Muscle layer of colon (tissue), 2 donors: ENCODE measurements around the gene AGAP1.

Experiments used
- H3K27ac ChIP-seq: one replicate; pipeline ENCODE4 v1.7.0; 2013; ENCODE audit warnings: low read depth, mild to moderate bottlenecking, low read length, moderate library complexity
- H3K27me3 ChIP-seq, 2 donors: one replicate each; pipeline ENCODE4 v1.7.0; 2013; ENCODE audit warnings: low read length in 2 of 2, mild to moderate bottlenecking in 2 of 2; ENCODE audit not compliant: insufficient read depth in 2 of 2, control insufficient read depth in 1 of 2
- H3K36me3 ChIP-seq: one replicate; pipeline ENCODE4 v1.7.0; 2013; ENCODE audit warnings: mild to moderate bottlenecking, low read length; ENCODE audit not compliant: insufficient read depth
- H3K4me1 ChIP-seq: one replicate; pipeline ENCODE4 v1.7.0; 2013; ENCODE audit warnings: mild to moderate bottlenecking, low read length; ENCODE audit not compliant: insufficient read depth
- H3K4me3 ChIP-seq, 2 donors: one replicate each; pipeline ENCODE4 v1.7.0; 2013; ENCODE audit warnings: low read length in 2 of 2, low read depth in 1 of 2, mild to moderate bottlenecking in 1 of 2, moderate library complexity in 1 of 2
- H3K9ac ChIP-seq: one replicate; pipeline ENCODE4 v1.7.0; 2013; ENCODE audit warnings: low read length
- H3K9me3 ChIP-seq: one replicate; pipeline ENCODE4 v1.7.0; 2013; ENCODE audit warnings: mild to moderate bottlenecking, low read length
- donor health status: abdominal sarcoma.
- donor health status: Adenocarcinoma of cecum.

AGAP1 gene

DNA sequence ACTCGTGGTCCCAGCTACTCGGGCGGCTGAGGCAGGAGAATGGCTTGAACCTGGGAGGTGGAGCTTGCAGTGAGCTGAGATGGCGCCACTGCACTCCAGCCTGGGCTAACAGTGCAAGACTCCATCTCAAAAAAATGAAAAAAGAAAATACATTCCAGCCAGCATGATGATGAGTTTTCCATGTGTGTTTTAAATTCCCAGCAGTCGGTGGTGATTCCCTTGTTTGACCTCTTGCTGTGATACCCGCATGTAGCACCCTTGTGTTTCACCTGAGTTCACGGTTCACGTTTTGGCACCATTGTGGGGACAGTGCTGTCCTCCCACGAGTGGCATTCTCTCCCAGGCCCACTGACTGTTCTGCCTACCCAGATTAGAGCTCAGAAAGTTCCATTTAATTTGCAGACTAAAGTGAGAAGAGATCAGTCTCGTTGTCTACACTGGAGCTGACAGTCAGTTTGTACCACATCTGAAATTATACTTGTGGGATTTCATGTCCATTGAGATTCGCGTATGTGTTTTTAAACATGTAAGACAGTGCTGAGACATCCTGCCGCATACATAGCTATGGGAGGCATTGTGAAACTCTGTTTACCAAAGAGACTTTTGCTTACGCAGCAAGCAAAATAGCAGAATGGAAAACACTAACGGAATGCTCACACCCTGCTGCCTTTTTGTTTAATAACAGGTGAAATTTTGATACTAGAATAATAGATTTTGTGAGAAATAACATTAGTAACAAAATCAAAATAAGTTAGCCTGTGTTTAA lies 517.3 kb downstream of the AGAP1 start:
- no peaks in the 10 kb centered on the region for H3K4me1 ChIP-seq
- H3K36me3 ChIP-seq, result no peaks in the 10 kb centered on the region
- no peak overlapping the region for H3K9ac ChIP-seq
- no peaks in the 10 kb centered on the region for H3K27me3 ChIP-seq
- H3K4me3 ChIP-seq, result no peak overlapping the region
- H3K9me3 ChIP-seq, result no peaks in the 10 kb centered on the region
- no peak overlapping the region for H3K27ac ChIP-seq

DNA sequence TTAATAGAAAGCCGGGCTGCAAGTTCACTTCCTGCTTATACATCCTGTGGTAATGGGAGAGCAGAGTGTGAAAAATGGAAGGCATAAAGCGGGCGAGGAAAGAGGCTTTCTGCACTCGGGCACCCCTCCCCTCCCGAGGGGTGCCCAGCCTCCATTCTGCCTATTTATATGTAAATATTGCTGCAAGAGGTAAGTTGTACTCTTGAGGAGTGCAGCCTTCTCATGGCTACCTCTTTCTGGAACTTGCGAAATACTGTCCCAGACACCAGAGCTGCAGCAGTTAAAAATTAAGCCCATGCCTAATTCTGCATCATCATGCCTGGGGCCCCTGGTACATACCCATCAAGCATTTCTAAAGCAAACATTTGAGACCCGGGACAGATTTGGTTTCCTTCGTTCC lies 518.3 kb downstream of the AGAP1 start:
- Histone ChIP-seq H3K4me3 (no peak overlapping the region), H3K27me3 (no peaks in the 10 kb centered on the region), H3K9ac (no peak overlapping the region), H3K9me3 (no peaks in the 10 kb centered on the region), H3K4me1 (no peaks in the 10 kb centered on the region), H3K36me3 (no peaks in the 10 kb centered on the region), H3K27ac (no peak overlapping the region)

DNA sequence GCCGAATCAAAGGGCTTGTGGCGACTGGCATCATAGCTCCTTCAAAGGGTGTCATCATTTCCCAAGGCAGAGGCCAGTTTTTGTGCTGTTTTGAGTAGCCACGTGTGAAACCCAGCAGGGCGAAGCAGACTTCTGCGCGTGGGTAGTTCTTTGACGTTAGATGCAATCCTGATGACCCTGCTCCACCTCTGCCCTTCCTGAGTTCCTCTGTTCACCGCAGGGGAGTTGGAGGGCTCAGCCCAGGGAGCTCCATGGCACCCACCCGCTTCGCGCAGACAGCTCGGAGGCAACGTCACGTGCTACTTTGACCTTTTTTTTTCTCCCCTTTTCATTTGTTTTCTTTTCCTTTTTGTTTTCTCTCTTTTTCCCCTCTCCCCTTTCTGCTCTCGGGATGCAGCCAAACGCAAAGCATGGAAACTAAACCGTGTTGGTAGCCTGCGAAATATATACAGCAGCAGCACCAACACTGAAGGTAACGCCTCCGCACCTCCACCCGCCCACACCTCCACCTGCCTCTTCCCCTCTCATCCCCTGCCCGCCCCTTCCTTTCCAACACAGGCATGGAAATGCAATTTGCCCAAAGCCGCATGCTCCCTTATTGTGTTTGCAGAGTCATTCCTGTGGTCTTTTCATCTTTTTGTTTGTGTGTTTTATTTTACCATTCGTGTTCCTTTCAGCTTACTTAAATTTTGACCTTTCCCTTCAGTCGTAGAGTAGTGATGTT lies 520.7 kb downstream of the AGAP1 start:
- Histone ChIP-seq H3K4me1 (no peaks in the 10 kb centered on the region), H3K9me3 (no peaks in the 10 kb centered on the region), H3K27ac (no peak overlapping the region), H3K4me3 (no peak overlapping the region), H3K9ac (no peak overlapping the region), H3K27me3 (no peaks in the 10 kb centered on the region), H3K36me3 (no peaks in the 10 kb centered on the region)

DNA sequence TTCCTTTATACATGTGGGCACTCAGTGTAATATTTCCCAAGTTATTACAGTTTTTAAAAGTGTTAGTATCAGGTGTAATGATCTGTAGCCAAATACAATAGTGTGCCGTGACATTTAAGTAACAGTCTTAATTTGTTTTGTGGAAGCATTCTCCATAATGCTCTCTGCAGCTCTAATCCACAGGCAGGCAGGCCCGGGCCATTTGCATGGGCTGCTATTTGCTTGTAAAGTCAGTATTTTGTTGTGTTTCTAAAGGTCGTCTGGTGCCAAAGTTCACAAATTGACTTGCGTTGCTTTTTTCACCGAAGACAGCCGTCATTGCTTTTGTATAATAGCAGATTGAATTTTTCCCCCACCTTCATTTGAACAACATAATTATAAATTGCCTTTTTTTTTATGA lies 521.3 kb downstream of the AGAP1 start:
- no peaks in the 10 kb centered on the region for H3K9me3 ChIP-seq
- H3K27me3 ChIP-seq, result no peaks in the 10 kb centered on the region
- H3K27ac ChIP-seq, result no peak overlapping the region
- H3K36me3 ChIP-seq, result no peaks in the 10 kb centered on the region
- no peaks in the 10 kb centered on the region for H3K4me1 ChIP-seq
- H3K4me3 ChIP-seq, result no peak overlapping the region
- H3K9ac ChIP-seq, result no peak overlapping the region

DNA sequence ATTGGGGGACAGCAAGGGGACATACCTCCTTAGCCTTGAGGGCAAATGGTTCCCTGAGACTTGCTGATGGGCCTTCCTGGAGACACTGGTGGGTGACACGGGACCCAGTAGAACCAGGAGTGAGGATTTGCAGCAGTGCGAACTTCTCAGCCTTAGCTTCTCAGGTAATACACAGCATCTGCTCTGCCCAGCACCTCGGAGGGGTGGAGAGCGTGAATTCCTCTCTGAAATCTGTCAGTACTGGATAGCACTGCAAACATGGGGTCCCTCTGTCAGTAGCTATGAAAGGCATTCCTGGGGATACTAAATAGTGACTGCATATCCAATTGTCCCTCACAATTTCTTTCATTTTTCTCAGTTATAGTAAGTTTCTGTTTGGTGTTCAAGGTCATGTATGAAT lies 522.7 kb downstream of the AGAP1 start:
- H3K36me3 ChIP-seq, result no peaks in the 10 kb centered on the region
- H3K27ac ChIP-seq, result no peak overlapping the region
- H3K4me3 ChIP-seq, result no peak overlapping the region
- H3K9ac ChIP-seq, result no peak overlapping the region
- H3K27me3 ChIP-seq, result no peaks in the 10 kb centered on the region
- no peaks in the 10 kb centered on the region for H3K9me3 ChIP-seq
- no peaks in the 10 kb centered on the region for H3K4me1 ChIP-seq

DNA sequence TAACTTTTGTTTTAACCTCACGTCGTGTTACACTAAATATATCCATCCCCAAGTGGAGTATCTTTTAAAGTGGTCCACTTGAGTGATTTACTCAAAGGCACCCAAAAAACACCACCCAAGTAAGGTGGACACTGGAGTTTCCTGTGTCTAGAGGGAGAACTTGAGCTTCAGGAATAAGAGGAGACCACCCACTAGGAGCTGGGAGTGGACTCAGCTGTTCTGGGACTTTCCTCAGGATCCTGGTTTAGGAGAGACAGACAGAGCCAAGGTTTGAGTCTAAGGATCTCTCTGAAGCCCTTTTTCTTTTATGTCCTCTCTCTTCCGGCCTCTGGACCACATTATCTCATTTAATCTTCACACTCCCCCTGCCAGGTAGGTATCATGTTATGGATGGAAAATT lies 523.6 kb downstream of the AGAP1 start:
- Histone ChIP-seq H3K9ac (no peak overlapping the region), H3K4me1 (no peaks in the 10 kb centered on the region), H3K27ac (no peak overlapping the region), H3K4me3 (no peak overlapping the region), H3K36me3 (no peaks in the 10 kb centered on the region), H3K27me3 (no peaks in the 10 kb centered on the region), H3K9me3 (no peaks in the 10 kb centered on the region)

DNA sequence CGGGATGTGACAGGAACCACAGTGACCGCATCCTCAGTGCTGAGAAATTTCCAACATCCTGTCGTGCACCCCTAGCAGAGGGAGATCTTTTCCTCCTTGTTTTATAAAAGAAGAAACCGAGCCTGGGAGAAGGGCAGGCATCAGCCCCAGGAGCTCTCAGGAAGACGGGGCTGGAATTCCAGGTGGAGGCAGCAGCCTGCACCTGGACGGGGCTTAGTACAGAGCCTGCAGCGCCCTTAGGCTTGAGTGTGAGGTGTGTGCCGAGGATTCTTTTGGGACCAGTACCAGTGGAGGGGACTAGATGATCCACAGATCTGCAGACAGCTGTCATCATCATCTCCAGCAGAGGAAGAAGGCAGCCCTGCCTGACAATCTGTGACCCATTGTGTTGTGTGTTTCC lies 525.6 kb downstream of the AGAP1 start:
- no peaks in the 10 kb centered on the region for H3K27me3 ChIP-seq
- no peaks in the 10 kb centered on the region for H3K36me3 ChIP-seq
- H3K4me3 ChIP-seq, result no peak overlapping the region
- H3K9me3 ChIP-seq, result no peaks in the 10 kb centered on the region
- H3K9ac ChIP-seq, result no peak overlapping the region
- H3K4me1 ChIP-seq, result no peaks in the 10 kb centered on the region
- H3K27ac ChIP-seq, result no peak overlapping the region

DNA sequence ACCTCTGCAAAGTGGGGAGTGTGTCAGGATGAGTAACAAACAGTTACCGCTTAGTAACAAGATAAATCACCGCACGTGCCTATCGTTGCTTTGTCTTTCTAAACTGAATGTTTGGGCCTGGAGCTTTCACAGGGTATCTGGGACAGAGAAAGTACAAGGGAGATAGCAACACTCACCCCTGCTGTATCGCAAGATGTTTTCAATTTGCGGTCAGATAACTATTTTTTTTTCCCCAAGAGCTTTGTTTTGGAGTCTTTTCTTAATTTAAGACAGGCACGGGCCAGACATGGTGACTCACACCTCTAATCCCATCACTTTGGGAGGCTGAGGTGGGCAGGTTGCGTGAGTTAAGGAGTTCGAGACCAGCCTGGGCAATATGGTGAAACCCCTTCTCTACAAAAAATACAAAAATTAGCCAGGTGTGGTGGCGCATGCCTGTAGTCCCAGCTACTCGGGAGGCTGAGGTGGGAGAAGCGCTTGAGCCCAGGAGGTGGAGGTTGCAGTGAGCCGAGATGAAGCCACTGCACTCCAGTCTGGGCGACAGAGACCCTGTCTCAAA lies 527.7 kb downstream of the AGAP1 start:
- Histone ChIP-seq H3K27me3 (no peaks in the 10 kb centered on the region), H3K27ac (no peak overlapping the region), H3K9ac (no peak overlapping the region), H3K4me3 (no peak overlapping the region), H3K4me1 (no peaks in the 10 kb centered on the region), H3K9me3 (no peaks in the 10 kb centered on the region), H3K36me3 (no peaks in the 10 kb centered on the region)

DNA sequence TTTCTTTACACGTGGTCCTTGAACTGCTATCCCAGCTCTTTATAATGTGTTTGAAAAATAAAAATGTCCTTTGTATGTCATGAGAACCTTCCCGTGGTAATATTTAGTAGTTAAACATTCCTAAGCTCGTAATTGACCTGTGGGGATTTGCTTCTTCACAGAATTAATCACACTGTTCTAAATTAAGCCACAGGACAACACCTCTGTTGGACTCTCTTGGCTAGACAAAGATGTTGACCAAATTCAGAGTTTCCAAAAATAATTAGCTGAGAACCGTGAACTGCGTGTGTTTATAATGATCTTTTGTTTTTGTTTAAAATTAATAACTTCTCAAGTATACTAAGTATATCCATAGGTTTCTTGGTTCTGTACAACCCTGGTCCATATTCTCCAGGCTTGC lies 528.3 kb downstream of the AGAP1 start:
- Histone ChIP-seq H3K27ac (no peak overlapping the region), H3K4me1 (no peaks in the 10 kb centered on the region), H3K36me3 (no peaks in the 10 kb centered on the region), H3K9ac (no peak overlapping the region), H3K4me3 (no peak overlapping the region), H3K9me3 (no peaks in the 10 kb centered on the region), H3K27me3 (no peaks in the 10 kb centered on the region)

DNA sequence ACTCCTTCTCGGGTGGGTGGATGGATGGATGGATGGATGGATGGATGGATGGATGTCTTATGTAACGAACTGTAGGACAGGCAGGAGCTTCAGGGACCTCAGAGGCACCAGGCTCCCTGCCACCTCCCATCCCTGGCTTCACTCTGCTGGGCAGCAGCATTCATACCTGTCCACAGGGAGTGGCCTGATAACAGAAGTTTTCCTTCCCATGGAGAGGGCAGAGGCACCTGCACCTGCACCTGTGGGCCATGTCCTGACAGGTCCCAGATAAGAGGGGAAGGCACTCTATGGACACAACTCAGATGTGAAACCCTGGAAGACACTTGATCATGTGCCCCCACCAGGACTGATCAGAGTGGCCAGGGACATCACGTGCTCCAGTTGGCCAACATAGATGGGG lies 532.0 kb downstream of the AGAP1 start:
- no peaks in the 10 kb centered on the region for H3K9me3 ChIP-seq
- H3K27me3 ChIP-seq, result no peaks in the 10 kb centered on the region
- no peaks in the 10 kb centered on the region for H3K4me1 ChIP-seq
- H3K27ac ChIP-seq, result no peak overlapping the region
- no peak overlapping the region for H3K9ac ChIP-seq
- H3K4me3 ChIP-seq, result no peak overlapping the region
- H3K36me3 ChIP-seq, result no peaks in the 10 kb centered on the region

DNA sequence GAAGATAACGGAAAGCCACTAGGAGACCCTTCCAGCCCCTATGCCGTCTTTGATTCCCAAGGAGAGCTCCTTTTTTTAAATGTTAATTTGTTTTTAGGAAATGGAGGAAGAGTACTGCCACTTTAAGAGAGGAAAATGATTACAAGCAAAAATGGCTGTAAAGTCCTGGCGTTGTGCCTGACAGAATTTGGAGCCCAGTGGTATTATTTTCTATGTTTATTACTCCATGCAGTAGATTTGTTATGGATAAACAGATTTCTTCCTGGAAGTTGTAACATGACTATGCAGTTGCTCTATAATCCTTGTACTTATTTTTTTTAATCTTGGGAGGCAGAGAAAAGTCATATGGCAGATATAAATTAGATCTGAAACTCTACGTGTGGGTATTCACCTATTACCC lies 533.0 kb downstream of the AGAP1 start:
- Histone ChIP-seq H3K9me3 (no peaks in the 10 kb centered on the region), H3K9ac (no peak overlapping the region), H3K27ac (no peak overlapping the region)

More for the DNA sequence above, 533.0 kb downstream of the AGAP1 start:
- Histone ChIP-seq H3K4me1 (no peaks in the 10 kb centered on the region), H3K4me3 (no peak overlapping the region), H3K27me3 (no peaks in the 10 kb centered on the region), H3K36me3 (no peaks in the 10 kb centered on the region)
